Stomach (tissue), 4 donors: ENCODE data around the gene IFRD2.

ENCODE experiments used
- CTCF ChIP-seq, 7 experiments: fragments of 450-650 bp in 4 of 7; fragments of 200-600 bp in 3 of 7; sonication (generic) in 3 of 7; IDR thresholded peaks; one replicate each; pipeline ENCODE4 v1.5.1; 2016 to 2019; ENCODE audit warnings: antibody characterized with exemption in 7 of 7, control low read depth in 2 of 7, mild to moderate bottlenecking in 1 of 7
- EP300 ChIP-seq: sonication (generic); formaldehyde crosslinking; IDR thresholded peaks from one replicate; pipeline ENCODE4 v1.6.1; 2017; ENCODE audit warnings: antibody characterized with exemption
- POLR2A ChIP-seq, 4 donors: fragments of 450-650 bp; IDR thresholded peaks; one replicate each; pipeline ENCODE4 v1.6.1; 2016; ENCODE audit warnings: antibody characterized with exemption in 4 of 4, control low read depth in 2 of 4, mild to moderate bottlenecking in 1 of 4, moderate library complexity in 1 of 4

GRCh38 chr3:50243543-50243895 is 48.7 kb downstream of the IFRD2 start:
- TF ChIP-seq CTCF (IDR thresholded peaks at IDR 0.05) = no peak
- TF ChIP-seq POLR2A (IDR thresholded peaks at IDR 0.05) = no peak
- TF ChIP-seq EP300 = no peak
